Endometrium (tissue), 2 donors: ENCODE results near the gene NBPF11.
"Not testable (repeated sequence)": the region's sequence is repeated elsewhere in the genome, so short reads cannot be mapped to it uniquely, and the experiment has no call there.

ENCODE experiments used
- FAIRE-seq: peaks from 2 replicates; lab custom pipeline; 2012; peaks lifted over from hg19 to GRCh38; lab: Jason Lieb, UNC
- donor health status: control.
- donor health status: control.

NBPF11 gene

GRCh38 chr1:148149050-148149815, 2.8 kb downstream of the NBPF11 start:
- FAIRE-seq: not testable (repeated sequence)

DNA sequence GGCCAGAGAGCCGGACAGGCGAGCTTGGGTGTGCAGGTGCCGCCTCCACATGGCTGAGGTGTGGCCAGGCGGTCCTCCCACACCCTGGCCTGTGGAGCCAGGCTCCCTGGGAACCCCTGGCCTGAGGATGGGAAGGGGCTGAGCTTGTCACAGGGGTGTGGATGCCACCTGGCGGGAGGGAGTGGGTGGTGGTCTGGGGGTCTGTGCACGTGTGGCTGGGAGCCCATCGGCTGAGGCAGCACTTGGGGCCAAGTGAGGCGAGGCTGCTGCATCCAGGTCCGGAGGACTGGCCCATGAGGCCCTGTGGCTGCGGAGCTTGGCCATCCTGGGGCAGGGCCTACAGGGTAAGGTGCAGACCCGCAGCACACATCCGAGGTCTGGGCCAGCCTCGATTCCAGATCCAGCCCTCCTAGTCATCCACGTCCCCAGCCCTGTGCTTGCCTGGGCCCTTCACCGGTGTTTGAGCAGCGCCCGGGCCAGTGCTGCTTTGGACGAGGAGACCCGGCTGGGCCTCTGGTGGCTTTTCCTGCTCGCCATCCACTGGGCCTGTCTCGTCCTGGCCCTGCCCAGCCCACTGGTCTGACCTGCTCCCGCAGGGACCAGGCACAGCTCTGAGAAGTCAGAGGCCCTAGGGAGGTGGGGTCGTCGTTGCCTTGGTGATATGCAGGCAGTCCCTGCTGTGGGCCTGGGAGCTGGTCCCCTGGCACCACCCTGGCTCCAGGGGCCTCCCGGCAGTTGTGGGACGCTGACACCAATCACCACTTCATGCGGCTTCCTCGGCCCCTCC, 4.8 kb downstream of the NBPF11 start:
- FAIRE-seq: not testable (repeated sequence)

GRCh38 chr1:148146191-148146997, 5.7 kb downstream of the NBPF11 start:
- FAIRE-seq: not testable (repeated sequence)

DNA sequence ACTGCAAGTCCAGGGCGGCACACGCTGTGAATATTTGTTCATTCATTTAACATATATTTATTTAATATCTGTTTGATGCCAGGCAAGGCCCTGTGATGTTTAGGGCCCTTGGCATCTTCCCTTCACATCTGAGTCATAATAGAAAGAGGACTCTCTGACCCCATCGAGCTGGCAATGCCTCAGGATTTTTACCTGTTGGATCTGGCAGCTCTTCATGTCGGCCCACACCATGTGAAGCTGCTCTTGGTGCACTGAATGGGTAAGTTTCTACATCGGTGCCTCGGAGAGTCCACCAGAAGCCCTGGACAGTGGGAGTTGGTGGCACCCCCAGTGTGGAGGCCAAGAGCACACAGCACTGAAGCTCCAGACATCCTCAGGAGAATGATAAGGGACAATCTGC, 8.9 kb downstream of the NBPF11 start:
- not testable (repeated sequence) for FAIRE-seq

DNA sequence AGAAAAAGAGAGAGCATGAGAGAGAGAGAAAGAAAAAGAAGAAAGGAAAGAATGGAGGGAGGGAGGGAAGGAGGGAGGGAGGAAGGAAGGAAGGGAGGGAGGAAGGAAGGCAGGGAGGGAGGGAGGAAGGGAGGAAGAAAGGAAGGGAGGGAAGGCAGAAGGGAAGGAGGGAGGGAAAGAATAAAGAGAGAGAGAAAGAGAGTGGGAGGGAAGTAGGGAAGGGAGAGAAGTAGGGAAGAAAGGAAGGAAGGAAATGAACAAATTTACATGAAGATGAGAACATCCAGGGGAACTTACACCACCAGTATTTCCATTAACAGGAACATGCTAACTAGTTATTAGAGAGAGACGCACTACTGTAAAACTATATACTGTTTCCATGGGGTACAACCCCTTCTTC, 10.1 kb downstream of the NBPF11 start:
- FAIRE-seq: not testable (repeated sequence)

DNA sequence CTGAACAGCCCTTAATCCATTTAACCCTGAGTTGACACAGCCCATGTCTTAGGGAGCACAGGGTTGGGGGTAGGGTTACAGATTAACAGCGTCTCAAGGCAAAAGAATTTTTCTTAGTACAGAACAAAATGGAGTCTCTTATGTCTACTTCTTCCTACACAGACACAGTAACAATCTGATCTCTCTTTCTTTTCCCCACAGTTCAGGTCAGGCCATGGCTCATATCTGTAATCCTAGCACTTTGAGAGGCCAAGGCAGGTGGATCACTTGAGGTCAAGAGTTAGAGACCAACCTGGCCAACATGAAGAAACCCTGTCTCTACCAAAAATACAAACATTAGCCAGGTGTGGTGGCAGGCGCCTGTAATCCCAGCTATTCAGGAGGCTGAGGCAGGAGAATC, 13.5 kb downstream of the NBPF11 start:
- not testable (repeated sequence) for FAIRE-seq

GRCh38 chr1:148122341-148122740, 29.7 kb downstream of the NBPF11 start:
- FAIRE-seq: not testable (repeated sequence)

DNA sequence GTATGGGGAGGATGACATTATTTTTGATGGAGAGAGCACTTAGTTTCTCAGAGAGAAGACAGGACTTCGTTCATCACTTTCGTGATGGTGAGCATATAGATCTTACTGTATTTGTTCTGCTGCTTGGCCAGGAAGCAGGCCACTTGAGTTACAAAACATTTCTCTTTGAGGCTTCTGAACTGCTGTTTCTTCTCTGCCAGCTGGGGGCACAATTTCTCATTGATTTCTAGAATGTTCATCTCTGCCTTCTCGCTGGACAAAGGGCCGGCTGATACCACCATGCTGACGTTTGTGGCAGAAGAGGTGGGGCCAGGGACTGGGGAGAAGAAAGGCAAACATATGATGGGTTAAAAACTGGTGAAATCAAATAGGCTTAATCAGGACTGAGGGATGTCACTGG, 31.7 kb downstream of the NBPF11 start:
- not testable (repeated sequence) for FAIRE-seq

DNA sequence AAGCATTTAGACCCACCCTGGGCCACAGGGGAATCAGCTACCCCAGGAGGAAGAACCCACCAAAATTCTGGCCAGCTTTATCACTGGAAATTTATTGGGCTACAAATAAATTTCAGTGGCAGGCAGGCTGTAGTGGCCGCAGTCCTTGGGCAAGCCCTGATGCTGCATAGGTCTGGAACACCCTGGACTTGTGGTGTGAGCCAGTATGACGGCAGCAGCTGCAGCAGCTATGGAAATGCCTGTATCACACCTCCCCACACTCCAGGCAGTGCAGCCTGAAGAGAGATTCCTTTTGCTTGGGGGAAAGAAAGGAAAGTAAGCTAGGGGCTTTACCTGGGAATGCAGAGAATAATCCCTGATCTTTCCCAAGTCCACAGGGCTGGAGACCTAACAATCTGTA, 56.3 kb downstream of the NBPF11 start:
- not testable (repeated sequence) for FAIRE-seq

GRCh38 chr1:148086196-148086595, 65.9 kb downstream of the NBPF11 start:
- not testable (repeated sequence) for FAIRE-seq

- peak; percentile 45 for FAIRE-seq
Observed at GRCh38 chr1:148081205-148081604, 70.9 kb downstream of the NBPF11 start.

- FAIRE-seq: not testable (repeated sequence)
Observed at GRCh38 chr1:148078632-148079519, 73.2 kb downstream of the NBPF11 start.

DNA sequence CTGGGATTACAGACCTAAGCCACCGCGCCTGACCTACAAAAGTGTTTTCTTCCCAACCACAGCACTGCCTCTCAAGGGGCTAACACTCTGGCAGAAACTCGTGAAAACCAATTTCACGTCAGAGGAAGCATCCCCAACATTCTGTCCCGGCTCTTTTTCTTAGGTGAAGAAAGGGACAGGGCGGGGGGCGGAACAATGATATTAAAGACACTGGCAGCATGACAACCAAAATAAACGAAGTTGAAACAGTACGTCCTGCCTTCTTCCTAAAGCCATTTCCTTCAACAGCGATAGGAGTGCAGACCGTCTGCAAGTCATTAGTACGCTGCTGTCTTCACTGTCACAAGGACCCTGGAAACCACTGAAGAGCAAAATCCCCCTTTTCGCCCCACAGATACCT, 74.0 kb downstream of the NBPF11 start:
- not testable (repeated sequence) for FAIRE-seq

DNA sequence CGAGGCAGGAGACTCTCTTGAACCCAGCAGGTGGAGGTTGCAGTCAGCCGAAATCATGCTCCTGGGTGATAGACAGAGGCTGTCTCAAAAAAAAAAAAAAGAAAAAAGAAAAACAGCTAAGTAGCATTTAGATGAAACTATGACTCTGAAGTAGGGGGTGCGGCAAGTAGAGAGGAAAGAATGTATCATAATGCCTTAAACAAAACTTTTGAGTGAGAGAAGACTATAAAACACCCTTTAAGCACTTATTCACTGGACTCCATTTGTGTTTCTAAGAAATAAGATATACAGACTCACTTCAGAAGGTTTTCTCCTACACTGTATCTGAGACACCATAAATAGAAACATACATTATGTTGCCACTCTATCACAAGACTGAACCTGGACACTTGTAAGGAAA, 74.6 kb downstream of the NBPF11 start:
- FAIRE-seq: not testable (repeated sequence)

- not testable (repeated sequence) for FAIRE-seq
Observed at GRCh38 chr1:148073392-148073791, 78.7 kb downstream of the NBPF11 start.

GRCh38 chr1:148068606-148069005, 83.5 kb downstream of the NBPF11 start:
- not testable (repeated sequence) for FAIRE-seq

DNA sequence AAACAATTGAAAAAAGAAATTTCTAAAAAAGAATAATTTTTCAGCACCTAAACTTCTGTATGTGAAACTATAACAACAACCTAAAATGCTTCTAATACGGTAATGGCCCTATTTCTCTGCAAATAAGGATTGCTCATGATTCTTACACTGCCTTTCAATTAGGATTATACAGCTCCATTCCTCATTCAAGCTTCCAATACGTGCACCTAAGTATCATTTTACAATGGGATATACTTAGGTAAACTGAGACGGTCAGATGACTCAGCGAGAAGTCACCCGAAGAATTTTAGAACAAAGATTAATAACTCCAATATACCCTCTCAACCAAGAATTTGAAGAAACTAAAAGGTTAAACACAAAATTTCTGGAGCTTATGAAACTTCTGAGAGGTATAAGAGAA, 83.9 kb downstream of the NBPF11 start:
- FAIRE-seq: not testable (repeated sequence)

DNA sequence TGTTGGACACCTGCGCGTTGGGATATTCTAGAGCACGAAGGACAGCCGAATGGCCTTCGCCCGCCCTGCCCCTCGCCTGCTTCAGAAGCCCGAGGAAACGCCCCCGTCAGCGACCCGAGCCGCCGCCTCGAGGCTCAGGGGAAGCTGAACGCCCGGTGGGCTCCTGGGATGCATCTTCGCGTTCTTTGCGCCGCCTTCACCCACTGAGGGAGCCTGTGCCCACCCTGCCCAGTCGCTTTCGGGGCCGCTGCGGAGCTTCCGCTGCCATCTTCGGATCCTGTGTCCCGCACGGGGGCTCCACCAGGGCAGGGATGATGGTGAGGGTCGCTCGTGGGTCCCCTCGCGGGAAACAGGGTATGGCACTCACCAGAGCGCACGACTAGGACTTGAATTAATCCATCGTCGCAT, 91.8 kb downstream of the NBPF11 start:
- FAIRE-seq: not testable (repeated sequence)

DNA sequence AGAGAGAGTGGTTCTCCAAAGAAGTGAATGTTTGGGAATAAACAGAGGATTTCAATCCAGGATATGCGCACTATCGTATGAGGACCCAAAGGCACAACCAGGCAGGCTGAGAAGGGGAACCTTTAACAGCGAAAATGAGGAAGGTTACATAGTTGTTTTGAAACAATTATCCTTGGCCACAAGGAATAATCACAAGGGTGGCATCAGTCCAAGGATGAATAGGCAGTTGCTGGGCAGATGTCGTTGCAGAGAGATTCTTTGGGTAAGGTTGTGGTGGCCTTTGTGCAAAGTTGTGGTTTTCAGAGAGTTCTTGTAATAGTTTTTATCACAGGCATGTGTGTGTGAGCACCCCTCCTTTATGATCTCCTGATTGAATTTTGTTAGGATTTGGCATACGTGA, 94.7 kb downstream of the NBPF11 start:
- not testable (repeated sequence) for FAIRE-seq
